ENCODE results near the gene CTSE.

The CTSE gene

GRCh38 chr1:206013026-206013795 is 10.5 kb downstream of the CTSE start:
- no peaks in the 10 kb centered on the region for H3K4me1 ChIP-seq (ENCODE audit: insufficient read depth, poor library complexity, severe bottlenecking)
- H3K27me3 ChIP-seq (ENCODE audit: insufficient read depth, poor library complexity, severe bottlenecking) = no peaks in the 10 kb centered on the region
- H3K4me3 ChIP-seq (ENCODE audit: severe bottlenecking) = no peak overlapping the region
- no peak overlapping the region for H3K27ac ChIP-seq (ENCODE audit: poor library complexity, severe bottlenecking)
- TF ChIP-seq CTCF (IDR thresholded peaks at IDR 0.05; ENCODE audit: poor library complexity, severe bottlenecking) = no peak
- DNase-seq (ENCODE audit: low spot score) = no peak
- no peaks in the 10 kb centered on the region for H3K36me3 ChIP-seq (ENCODE audit: low read depth)
- no peak for ATAC-seq (ENCODE audit: low read depth)
- no peaks in the 10 kb centered on the region for H3K9me3 ChIP-seq (ENCODE audit: severe bottlenecking)

GRCh38 chr1:206012086-206012859 is 11.4 kb downstream of the CTSE start:
- DNase-seq (ENCODE audit: low spot score) = no peak

GRCh38 chr1:206011057-206011456 is 12.6 kb downstream of the CTSE start:
- Histone ChIP-seq H3K4me1 (ENCODE audit: insufficient read depth, poor library complexity, severe bottlenecking) (no peaks in the 10 kb centered on the region), H3K36me3 (ENCODE audit: low read depth) (no peaks in the 10 kb centered on the region), H3K4me3 (ENCODE audit: severe bottlenecking) (no peak overlapping the region), H3K27ac (ENCODE audit: poor library complexity, severe bottlenecking) (no peak overlapping the region), H3K27me3 (ENCODE audit: insufficient read depth, poor library complexity, severe bottlenecking) (no peaks in the 10 kb centered on the region), H3K9me3 (ENCODE audit: severe bottlenecking) (no peaks in the 10 kb centered on the region)
- TF ChIP-seq CTCF (IDR thresholded peaks at IDR 0.05; ENCODE audit: poor library complexity, severe bottlenecking) = no peak
- DNase-seq (ENCODE audit: low spot score) (no peak), ATAC-seq (ENCODE audit: low read depth) (no peak)

More at GRCh38 chr1:206012086-206012859, 11.4 kb downstream of the CTSE start:
- no peaks in the 10 kb centered on the region for H3K9me3 ChIP-seq (ENCODE audit: severe bottlenecking)
- no peaks in the 10 kb centered on the region for H3K36me3 ChIP-seq (ENCODE audit: low read depth)
- H3K27me3 ChIP-seq (ENCODE audit: insufficient read depth, poor library complexity, severe bottlenecking) = no peaks in the 10 kb centered on the region
- H3K4me1 ChIP-seq (ENCODE audit: insufficient read depth, poor library complexity, severe bottlenecking) = no peaks in the 10 kb centered on the region
- no peak overlapping the region for H3K27ac ChIP-seq (ENCODE audit: poor library complexity, severe bottlenecking)
- no peak for TF ChIP-seq CTCF (IDR thresholded peaks at IDR 0.05; ENCODE audit: poor library complexity, severe bottlenecking)
- no peak overlapping the region for H3K4me3 ChIP-seq (ENCODE audit: severe bottlenecking)
- ATAC-seq (ENCODE audit: low read depth) = no peak

- no peaks in the 10 kb centered on the region for H3K36me3 ChIP-seq (ENCODE audit: low read depth)
- H3K27ac ChIP-seq (ENCODE audit: poor library complexity, severe bottlenecking) = no peak overlapping the region
- no peak for ATAC-seq (ENCODE audit: low read depth)
Observed at GRCh38 chr1:206010060-206010459, 13.6 kb downstream of the CTSE start.

More at GRCh38 chr1:206010060-206010459, 13.6 kb downstream of the CTSE start:
- Histone ChIP-seq H3K9me3 (ENCODE audit: severe bottlenecking) (no peaks in the 10 kb centered on the region), H3K4me1 (ENCODE audit: insufficient read depth, poor library complexity, severe bottlenecking) (peaks cover 2% of the 10 kb centered on the region), H3K4me3 (ENCODE audit: severe bottlenecking) (no peak overlapping the region), H3K27me3 (ENCODE audit: insufficient read depth, poor library complexity, severe bottlenecking) (no peaks in the 10 kb centered on the region)
- no peak for DNase-seq (ENCODE audit: low spot score)
- TF ChIP-seq CTCF (IDR thresholded peaks at IDR 0.05; ENCODE audit: poor library complexity, severe bottlenecking) = no peak

Data from RWPE2 (cell line).